Measurements from ENCODE around the gene PPP1R3G. TPM values are rescaled to one million over a fixed set of nuclear protein-coding genes. Genes with fewer than 3 reads are reported as not detected.

The PPP1R3G gene
- total RNA-seq, 4 donors from 2014 or later, result 0.88 to 3.2 (median 2.9) TPM

- no peak for DNase-seq (ENCODE audit: low spot score in 2 of 2)
- no peak overlapping the region for H3K4me3 ChIP-seq (ENCODE audit: low read depth, poor library complexity, severe bottlenecking)
- intact Hi-C loops (cut with DNase I; ENCODE audit: low total_unique reads), result no loop called here
- TF ChIP-seq POLR2A (IDR thresholded peaks at IDR 0.05), result no peak
- TF ChIP-seq CTCF (IDR thresholded peaks at IDR 0.05), result no peak
- 73 to 83% methylated on average over 8 of the region's 8 CpGs for WGBS, 2 donors
Observed at GRCh38 chr6:5045416-5045815, 39.7 kb upstream of the PPP1R3G start.

GRCh38 chr6:5046430-5046829, 38.7 kb upstream of the PPP1R3G start:
- TF ChIP-seq POLR2A (IDR thresholded peaks at IDR 0.05), result no peak
- no peak for TF ChIP-seq CTCF (IDR thresholded peaks at IDR 0.05)
- no peak overlapping the region for H3K4me3 ChIP-seq (ENCODE audit: low read depth, poor library complexity, severe bottlenecking)
- intact Hi-C loops (cut with DNase I; ENCODE audit: low total_unique reads), result no loop called here
- DNase-seq (ENCODE audit: low spot score in 2 of 2), result no peak
- 69 to 83% methylated on average over 9 of the region's 9 CpGs for WGBS, 2 donors

GRCh38 chr6:5050009-5050408, 35.1 kb upstream of the PPP1R3G start:
- 88% methylated on average over 2 of the region's 2 CpGs for WGBS, 2 donors
- no peak for TF ChIP-seq CTCF (IDR thresholded peaks at IDR 0.05)
- no peak for TF ChIP-seq POLR2A (IDR thresholded peaks at IDR 0.05)
- DNase-seq (ENCODE audit: low spot score in 2 of 2), result no peak
- H3K4me3 ChIP-seq (ENCODE audit: low read depth, poor library complexity, severe bottlenecking), result no peak overlapping the region
- intact Hi-C loops (cut with DNase I; ENCODE audit: low total_unique reads), result no loop called here

GRCh38 chr6:5051394-5051793, 33.7 kb upstream of the PPP1R3G start:
- no peak for TF ChIP-seq POLR2A (IDR thresholded peaks at IDR 0.05)
- TF ChIP-seq CTCF (IDR thresholded peaks at IDR 0.05), result no peak
- H3K4me3 ChIP-seq (ENCODE audit: low read depth, poor library complexity, severe bottlenecking), result no peak overlapping the region
- WGBS, 2 donors, result 84 to 88% methylated on average over 1 of the region's 1 CpG
- intact Hi-C loops (cut with DNase I; ENCODE audit: low total_unique reads), result no loop called here
- DNase-seq (ENCODE audit: low spot score in 2 of 2), result no peak

- DNase-seq (ENCODE audit: low spot score in 2 of 2), result no peak
- intact Hi-C loops (cut with DNase I; ENCODE audit: low total_unique reads), result no loop called here
- H3K4me3 ChIP-seq (ENCODE audit: low read depth, poor library complexity, severe bottlenecking), result no peak overlapping the region
- TF ChIP-seq CTCF (IDR thresholded peaks at IDR 0.05), result no peak
- no peak for TF ChIP-seq POLR2A (IDR thresholded peaks at IDR 0.05)
Observed at GRCh38 chr6:5053038-5053437, 32.1 kb upstream of the PPP1R3G start.

- no peak for TF ChIP-seq CTCF (IDR thresholded peaks at IDR 0.05)
- no peak for TF ChIP-seq POLR2A (IDR thresholded peaks at IDR 0.05)
- DNase-seq (ENCODE audit: low spot score in 2 of 2), result no peak
- intact Hi-C loops (cut with DNase I; ENCODE audit: low total_unique reads), result no loop called here
- H3K4me3 ChIP-seq (ENCODE audit: low read depth, poor library complexity, severe bottlenecking), result no peak overlapping the region
- WGBS, 2 donors, result 42 to 46% methylated on average over 1 of the region's 1 CpG
Observed at GRCh38 chr6:5053864-5054244, 31.3 kb upstream of the PPP1R3G start.

All from lower leg skin (tissue), 4 donors.